WI38 (cell line): ENCODE measurements around the gene FSIP1.

ENCODE experiments used
- H3K4me3 ChIP-seq: 2 replicates; pipeline ENCODE4 v1.5.1; 2011; ENCODE audit warnings: low read depth, mild to moderate bottlenecking, control low read depth, low read length
- TF ChIP-seq, protein P1 (sequence below): IDR thresholded peaks from 2 replicates; pipeline ENCODE4 v1.5.1; 2012; ENCODE audit warnings: low read depth, mild to moderate bottlenecking, control low read depth, low read length

Gene FSIP1

DNA sequence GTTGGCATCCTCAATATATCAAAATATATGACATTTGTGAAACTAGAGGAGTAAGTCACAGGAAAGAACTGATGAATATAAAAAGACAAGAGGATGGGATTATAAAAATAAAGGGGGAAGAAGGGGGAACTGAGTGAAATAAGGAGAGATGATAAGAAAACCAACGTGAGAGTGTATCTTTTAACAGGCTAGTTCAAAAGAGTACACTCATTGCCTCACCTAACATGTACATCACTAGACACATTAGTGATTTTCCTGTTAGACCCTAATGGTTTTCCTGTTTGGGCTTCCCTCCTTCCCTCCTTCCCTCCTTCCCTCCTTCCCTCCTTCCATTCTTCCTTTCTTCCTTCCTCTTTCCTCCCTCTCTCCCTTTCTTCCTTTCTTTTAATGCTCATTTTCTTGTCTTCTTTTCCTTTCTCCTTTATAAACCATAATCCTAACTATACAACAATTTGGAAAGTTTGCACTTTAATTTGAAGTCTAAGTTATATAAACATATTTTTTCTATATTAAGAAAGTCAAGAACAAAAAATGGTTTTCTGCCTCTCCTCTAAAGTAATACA, 35.8 kb downstream of the FSIP1 start:
- TF ChIP-seq, protein P1, sequence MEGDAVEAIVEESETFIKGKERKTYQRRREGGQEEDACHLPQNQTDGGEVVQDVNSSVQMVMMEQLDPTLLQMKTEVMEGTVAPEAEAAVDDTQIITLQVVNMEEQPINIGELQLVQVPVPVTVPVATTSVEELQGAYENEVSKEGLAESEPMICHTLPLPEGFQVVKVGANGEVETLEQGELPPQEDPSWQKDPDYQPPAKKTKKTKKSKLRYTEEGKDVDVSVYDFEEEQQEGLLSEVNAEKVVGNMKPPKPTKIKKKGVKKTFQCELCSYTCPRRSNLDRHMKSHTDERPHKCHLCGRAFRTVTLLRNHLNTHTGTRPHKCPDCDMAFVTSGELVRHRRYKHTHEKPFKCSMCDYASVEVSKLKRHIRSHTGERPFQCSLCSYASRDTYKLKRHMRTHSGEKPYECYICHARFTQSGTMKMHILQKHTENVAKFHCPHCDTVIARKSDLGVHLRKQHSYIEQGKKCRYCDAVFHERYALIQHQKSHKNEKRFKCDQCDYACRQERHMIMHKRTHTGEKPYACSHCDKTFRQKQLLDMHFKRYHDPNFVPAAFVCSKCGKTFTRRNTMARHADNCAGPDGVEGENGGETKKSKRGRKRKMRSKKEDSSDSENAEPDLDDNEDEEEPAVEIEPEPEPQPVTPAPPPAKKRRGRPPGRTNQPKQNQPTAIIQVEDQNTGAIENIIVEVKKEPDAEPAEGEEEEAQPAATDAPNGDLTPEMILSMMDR: no peak
- H3K4me3 ChIP-seq: no peak overlapping the region

DNA sequence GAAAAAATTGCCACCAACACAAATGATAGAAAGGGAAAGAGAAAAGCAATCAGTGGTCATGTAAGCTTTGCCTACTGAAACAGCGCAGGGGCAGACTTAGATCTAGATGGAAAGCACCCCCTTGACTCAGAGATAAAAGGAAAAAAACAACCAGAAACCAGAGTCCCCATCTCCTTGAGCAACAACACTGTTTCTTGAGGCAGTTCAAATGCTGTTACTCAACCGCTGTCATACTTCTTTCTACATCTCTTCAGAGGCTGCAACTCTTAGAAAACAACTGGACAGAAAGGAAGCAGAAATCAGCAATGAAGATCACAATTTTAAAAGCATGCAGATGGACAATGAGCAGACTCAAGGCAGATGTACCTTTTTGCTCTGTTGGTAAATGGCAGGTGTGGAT, 36.5 kb downstream of the FSIP1 start:
- TF ChIP-seq, protein P1: no peak
- no peak overlapping the region for H3K4me3 ChIP-seq

DNA sequence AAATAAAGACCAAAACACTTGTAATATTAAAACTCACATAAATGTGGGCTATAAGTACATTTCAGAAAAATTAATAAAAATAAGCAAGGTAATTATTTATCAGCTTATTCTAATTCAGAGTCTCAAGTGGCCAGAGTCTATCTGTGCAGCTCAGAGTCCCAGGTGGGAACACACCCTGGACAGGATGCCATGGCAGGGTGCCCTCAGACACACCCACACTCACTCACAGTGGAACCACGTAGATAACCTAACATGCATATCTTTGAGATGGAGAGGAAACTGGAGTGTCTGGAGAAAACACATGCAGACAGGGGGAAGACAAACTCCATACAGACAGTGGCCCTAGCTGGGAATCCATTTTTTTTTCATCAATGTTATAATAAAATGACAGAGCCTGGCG, 37.2 kb downstream of the FSIP1 start:
- TF ChIP-seq, protein P1: no peak
- no peak overlapping the region for H3K4me3 ChIP-seq

DNA sequence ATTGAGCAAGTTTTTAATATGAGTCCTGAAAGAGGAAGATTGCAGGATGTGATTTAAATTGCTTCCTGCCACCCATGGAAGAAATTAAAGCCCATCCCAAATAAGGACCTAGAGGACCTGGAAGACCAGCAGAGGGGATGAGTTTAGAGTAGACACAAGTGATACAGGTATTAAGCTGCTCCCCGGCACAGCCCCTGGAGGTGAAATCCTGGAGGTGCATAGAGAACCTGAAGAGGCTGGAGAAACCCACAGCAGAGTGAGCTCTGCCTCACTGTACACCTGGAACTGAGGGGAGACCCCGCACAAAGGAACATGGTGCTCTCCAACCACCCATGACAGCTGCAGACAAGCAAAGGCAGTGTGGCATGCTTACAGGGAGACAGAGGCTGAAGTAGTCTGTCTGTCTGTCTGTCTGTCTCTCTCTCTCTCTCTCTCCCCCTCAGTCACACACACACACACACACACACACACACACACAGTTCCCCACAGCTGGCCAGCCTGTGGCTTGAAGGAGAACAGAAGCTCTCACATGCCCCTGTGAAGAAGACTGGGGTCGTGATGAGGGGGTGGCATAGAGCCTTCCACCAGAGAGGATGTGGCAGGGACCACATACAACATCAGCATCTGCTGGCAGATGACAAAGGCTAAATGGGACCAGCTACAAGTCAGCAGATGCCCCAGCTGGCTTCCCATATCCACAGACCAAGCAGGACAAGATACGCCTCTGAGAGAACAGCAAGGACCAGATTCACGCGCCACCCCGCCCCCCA, 38.1 kb downstream of the FSIP1 start:
- no peak overlapping the region for H3K4me3 ChIP-seq
- TF ChIP-seq, protein P1: no peak

DNA sequence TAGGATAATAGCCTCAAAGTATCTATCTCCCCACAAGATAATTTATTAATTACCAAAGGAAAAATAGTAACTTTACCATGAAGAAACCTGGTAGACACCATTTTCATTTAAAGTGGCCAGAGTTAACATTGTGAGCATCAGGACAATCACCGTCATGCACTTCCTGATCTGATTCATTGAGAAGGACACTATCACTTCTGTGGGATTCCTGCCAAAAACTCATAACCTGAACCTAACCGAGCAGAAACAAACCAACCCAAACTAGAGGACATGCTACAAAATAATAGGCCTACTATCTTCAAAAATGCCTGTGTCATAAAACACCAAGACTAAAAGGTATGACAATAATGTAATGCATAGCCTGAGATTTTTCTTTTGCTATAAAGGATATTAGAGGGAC, 39.0 kb downstream of the FSIP1 start:
- TF ChIP-seq, protein P1: no peak
- no peak overlapping the region for H3K4me3 ChIP-seq

DNA sequence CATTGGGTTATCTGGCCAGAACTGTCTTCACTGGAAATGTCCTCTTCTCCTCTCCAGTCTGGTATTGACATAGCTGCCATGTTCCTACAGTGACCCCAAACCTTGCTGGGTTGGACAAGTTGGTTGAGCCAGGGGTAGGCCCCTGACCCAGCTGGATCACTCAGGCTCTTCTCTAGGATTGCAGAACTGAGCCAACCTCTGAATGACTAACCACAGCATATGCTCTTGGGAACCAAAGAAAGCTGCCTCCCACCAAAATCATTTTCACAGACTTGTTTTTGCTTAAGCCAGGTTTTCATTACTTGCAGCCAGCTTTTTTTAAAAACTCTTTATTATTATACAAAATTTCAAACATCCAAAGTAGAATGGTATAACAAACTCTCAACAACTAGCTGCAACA, 41.4 kb downstream of the FSIP1 start:
- H3K4me3 ChIP-seq: no peak overlapping the region
- TF ChIP-seq, protein P1: no peak

DNA sequence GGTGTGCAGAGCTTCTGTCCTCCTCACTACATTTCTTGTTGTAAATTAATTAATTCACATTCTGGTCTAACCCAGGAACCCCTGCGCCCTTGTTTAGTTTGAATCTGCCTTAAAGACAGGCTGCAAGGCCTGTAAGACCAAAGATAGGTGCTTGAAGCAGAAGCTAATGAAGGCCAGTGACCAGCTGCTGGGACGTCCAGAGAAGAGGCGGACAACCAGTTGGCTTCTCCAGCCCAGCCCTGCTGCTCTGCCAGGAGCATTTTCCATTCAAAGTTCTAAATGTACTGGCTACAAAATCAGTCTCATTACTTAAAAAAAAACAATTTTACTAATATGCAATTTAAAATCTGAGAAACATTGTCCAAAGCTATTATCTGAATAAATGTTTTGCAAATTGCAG, 43.6 kb downstream of the FSIP1 start:
- TF ChIP-seq, protein P1: no peak
- H3K4me3 ChIP-seq: no peak overlapping the region
